DMS79 treated with DMSO at 0.1 percent for 48 hours (cell line): ENCODE results near the gene RHEBL1.

Source experiments
- DNase-seq: peaks from one replicate; lab custom pipeline; 2025; lab: John Stamatoyannopoulos, UW

Gene RHEBL1

GRCh38 chr12:49054524-49054923 lies 15.3 kb downstream of the RHEBL1 start:
- no peak for DNase-seq

DNA sequence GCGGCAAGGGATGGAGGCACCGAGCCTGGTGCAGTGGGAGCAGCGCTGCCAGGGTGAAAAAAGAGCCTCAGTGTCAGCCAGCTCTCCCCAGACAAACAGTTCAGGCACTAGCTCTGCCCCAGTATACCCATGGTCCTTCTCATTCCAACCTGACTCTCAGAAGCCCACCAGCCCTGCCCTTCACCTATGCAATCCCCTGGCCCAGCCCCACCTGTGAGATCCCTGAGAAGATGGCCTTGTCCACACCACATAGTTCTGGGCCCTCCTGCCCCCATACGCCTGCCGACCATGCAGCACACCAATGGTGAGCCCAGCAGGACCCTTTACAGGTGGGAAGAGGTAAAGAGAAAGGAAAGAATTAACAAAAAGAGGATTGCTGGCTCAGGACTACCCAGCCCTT lies 15.7 kb downstream of the RHEBL1 start:
- DNase-seq = no peak

- DNase-seq = no peak
These were observed 17.1 kb downstream of the RHEBL1 start for GRCh38 chr12:49052451-49053208.

- DNase-seq = no peak
These were observed 17.9 kb downstream of the RHEBL1 start for GRCh38 chr12:49051777-49052438.

GRCh38 chr12:49051373-49051764 lies 18.4 kb downstream of the RHEBL1 start:
- DNase-seq = no peak

DNA sequence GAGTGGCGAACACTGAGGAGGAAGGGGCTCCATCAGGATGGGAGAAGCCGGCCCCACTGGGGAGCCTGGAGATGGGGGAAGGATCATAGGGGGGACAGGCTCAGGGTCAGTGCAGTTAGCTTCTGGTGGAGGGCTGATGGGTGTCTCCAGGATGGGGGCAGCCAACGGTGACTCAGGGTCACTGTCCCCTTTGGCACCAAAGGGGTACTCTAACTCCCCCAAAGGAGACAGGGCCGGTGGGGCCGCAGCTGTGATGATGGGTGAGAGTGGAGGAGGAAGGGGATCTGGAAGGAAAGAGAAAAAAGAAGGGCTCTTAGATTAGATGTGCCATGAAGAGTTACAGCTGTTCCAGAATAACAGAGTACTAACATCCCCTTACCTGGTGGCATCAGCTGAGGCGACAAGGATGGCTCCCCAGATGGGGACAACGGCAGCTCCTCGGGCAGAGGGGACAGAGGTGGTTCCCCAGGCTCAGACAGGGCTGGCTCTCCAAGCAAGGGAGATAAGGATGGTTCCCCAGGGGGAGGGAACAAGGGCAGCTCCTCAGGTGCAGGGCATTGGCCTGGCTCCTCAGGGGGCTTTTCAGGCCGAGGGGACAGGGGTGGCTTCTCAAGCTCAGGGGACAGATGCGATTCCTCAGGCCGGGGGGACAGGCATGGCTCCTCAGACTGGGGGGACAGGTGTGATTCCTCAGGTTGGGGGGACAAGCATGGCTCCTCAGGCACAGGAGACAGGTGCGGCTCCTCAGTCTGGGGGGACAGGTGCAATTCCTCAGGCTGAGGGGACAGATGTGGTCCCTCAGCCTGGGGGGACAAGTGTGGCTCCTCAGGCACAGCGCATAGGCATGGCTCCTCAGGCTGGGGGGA lies 19.0 kb downstream of the RHEBL1 start:
- DNase-seq = no peak

GRCh38 chr12:49049566-49050224 lies 20.1 kb downstream of the RHEBL1 start:
- DNase-seq = no peak

GRCh38 chr12:49048953-49049352 lies 20.8 kb downstream of the RHEBL1 start:
- DNase-seq = no peak

GRCh38 chr12:49046129-49046895 lies 23.5 kb downstream of the RHEBL1 start:
- DNase-seq = no peak

DNA sequence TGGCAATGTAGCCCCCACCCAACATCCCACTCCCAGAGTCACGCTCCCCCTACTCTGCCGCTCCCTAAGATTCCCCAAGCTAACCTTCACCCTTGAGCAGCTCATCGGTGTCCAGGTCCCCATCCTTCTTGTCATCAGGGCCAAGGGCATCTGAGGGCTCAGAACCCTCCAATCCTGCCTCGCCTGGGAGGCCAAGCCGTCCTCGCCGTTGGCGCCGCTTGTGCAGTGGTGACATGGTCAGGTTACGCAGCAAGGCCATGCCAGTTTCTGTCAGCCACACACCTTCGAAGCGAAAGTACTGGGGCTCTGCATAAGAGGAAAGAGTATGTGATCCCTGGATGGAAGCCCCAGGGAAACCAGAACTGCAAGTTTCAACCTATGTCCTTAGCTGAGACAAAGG lies 25.1 kb downstream of the RHEBL1 start:
- DNase-seq = no peak

DNA sequence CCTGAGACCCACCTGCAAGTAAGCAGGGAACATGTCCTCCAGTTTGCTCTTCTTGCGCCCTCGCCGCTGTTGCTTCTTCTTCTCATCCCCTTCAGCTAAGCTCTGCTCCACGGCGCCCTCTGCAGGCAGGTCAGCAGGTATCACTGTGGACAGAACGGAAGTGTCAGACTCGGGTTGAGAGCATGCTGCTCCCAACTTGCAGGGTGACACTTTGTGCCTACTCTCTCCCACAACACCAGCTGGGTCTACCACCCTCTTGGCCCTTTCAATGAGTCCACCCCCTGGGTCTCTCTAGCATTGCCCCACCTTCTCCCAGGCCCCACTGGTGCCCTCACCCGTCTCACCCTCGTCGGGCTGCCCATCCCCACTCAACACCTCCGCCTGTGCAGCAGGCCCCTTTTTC lies 25.9 kb downstream of the RHEBL1 start:
- DNase-seq = no peak

- no peak for DNase-seq
These were observed 26.5 kb downstream of the RHEBL1 start for GRCh38 chr12:49043241-49043640.

DNA sequence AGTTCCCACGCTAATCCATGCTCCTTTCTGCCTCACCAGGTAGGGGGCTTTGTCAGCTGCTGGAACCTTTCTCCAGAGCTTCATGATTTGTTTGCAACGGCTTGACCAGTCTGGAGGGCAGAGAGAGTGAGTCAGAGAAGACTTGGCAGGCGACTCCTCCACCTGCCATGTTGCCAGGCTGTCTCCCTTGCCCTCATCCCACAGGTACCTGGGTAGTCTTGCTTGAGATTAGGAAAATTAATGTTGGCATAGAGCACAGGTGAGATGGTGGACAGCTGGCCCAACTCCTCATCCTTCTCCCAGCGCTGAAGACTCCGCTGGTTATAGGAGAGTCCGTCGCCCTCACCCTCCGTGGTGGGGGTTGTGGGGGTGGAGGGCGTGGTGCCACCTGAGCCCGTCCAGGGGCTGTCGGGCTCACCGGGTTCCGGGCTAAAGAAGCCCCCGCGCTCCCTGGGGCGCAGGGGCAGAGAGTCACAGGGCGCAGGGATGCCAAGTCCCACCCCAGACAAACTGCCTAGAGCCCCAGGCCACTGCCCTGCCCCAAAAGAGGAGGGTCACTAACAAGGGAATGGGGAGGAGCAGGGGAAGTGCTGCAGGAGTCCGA lies 27.8 kb downstream of the RHEBL1 start:
- no peak for DNase-seq

- DNase-seq = no peak
These were observed 28.5 kb downstream of the RHEBL1 start for GRCh38 chr12:49041036-49041880.

DNA sequence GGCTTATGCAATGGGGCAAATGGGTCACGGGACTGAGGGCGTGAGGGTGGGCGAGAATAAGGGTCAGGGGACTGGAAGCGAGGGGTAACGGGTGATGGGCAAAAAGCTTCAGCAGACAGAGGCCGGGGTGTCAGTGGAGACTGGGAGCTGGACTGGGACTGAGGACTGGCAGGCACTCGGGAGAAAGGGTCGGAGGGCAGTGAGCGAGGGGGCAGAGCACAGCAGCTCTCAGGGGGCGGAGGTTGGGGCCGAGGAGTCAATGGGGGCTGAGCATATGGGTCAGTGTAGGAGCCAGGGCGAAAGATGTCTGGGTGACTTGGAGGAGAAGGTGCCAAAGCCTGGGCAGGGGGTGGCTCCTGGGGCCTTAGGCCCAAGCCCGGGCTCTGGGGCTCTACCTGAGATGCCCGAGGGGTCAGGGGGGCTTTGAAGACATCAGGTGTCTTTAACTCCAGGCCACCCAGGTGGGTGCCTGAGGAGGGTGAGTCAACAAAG lies 29.4 kb downstream of the RHEBL1 start:
- DNase-seq = no peak

GRCh38 chr12:49039421-49040363 lies 30.1 kb downstream of the RHEBL1 start:
- no peak for DNase-seq

DNA sequence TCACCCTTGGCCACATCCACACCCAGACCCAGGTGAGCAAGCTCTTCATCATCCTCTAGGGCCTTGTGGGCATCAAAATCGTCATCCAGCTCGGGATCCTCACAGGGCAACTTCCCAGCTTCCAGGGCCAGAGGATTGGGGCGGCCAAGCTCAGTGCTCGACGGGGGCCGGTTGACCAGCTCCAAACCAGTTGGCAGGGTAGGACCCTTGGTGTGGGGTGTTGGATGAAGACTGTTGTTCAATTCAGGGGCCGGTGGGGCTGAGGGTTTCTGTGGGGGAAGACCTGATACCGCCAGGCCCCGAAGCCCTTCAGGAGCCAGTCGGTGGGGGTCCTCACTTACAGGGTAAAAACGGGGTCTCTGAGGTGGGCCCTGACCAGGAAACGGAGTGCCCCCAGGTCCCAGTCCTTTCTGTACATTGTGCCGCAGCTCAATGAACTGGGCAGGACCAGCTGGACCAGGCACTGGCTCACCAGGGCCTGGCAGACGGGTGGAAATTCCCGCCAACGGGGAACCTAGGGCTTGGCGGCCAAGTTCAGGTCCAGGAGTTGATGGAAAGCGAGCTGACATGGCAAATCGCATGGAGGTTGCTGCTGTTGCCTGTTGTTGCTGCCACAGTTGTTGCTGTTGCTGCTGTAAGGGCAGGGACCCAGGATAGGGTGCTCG lies 31.4 kb downstream of the RHEBL1 start:
- DNase-seq = no peak

DNA sequence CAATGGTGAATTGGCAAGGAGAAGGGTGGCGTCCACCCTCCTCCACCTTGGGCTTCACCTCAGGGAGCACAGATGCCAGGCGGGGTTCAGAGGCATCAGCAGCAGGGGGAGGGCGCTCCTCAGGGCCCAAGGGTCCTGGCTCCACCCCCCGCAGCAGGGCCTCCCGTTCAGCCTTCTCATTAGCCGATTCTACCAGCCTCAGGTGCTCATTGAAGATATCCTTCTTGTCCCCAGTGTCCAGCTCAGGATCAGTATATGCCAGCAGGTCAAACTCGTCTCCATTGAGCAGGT lies 31.9 kb downstream of the RHEBL1 start:
- no peak for DNase-seq
